GM21447 (cell line): ENCODE data around the gene DOCK2.
A peak's percentile ranks its signal among the peaks of the same experiment; 100 is the strongest.

Experiments used
- ATAC-seq: cut with Tn5 transposase; IDR thresholded peaks from one replicate; pipeline ENCODE4 v1.9.1; 2021; ENCODE audit not compliant: unreplicated experiment

Gene DOCK2

DNA sequence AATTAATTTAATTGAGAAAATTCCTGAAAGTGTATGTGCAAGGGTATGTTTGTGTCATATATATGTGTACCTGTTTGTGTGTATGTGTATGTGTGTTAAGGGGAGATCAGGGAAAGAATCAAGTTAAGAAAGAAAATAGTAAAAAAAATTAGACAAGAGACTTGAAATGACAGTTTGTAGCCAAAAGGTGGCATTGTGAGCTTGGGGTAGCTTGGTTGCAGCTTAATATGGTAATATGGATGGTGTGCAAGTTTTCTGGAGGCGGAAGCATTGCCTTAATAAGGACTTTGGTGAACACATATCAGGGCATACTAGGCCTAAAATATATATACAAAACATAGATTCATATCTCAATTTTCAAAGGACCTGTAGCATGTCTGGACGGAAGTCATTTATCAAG lies 213.3 kb downstream of the DOCK2 start:
- ATAC-seq = no peak

DNA sequence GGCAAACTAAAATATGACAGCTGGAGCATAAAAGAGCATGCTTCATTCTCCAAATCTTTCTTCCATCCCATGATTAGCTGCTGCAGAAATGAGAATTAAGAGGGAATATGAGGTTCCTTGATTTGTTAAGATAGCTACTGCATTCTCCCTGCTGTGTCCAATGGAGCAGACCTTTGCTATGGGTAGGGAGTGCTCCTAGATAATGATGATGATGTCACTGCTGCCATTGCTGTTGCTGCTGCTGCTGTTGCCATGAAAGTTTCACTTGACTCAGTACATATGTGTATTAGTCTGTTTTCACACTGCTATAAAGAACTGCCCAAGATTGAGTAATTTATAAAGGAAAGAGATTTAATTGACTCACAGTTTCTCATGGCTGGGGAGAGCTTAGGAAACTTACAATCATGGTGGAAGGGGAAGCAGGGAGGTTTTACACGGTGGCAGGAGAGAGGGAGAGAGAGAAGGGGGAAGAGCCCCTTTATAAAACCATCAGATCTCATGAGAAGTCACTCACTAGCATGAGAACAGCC lies 214.3 kb downstream of the DOCK2 start:
- ATAC-seq = no peak

DNA sequence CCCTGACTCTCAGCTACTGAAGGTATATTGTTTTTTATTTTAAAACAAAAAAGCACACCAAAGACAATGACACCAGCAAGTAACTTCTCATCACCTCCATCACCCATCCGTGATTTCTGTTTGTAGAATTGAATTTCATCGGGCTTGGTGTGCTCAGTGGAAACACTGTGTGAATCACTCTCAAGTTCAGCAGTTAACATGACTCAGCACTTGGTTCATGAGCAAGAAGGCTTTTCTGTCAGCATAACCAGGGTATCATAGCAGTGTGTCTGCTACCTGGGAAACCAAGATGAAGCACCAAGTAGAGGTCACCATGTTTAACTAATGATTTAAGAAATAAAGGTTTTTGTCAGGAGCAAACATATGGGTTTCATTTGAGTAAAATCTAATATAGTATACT lies 219.5 kb downstream of the DOCK2 start:
- no peak for ATAC-seq

DNA sequence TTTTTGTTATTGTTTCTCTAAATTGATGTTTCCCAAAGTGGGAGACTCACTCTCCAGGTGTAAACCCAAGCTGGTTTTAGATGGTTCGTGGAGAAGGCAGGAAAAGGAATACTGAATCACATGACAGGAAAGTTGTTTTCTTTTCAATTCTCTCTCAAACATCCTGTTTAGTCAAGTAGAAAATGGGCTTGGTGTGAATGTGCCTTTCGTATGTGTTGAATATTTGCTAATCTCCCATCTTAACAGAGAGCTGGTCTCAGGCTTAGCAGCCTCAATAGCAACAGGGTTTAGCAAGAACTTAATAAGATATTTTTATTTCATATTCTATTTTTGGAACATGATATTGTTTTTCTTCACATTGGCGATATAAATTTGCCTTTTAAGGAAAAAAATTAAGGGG lies 223.5 kb downstream of the DOCK2 start:
- no peak for ATAC-seq

DNA sequence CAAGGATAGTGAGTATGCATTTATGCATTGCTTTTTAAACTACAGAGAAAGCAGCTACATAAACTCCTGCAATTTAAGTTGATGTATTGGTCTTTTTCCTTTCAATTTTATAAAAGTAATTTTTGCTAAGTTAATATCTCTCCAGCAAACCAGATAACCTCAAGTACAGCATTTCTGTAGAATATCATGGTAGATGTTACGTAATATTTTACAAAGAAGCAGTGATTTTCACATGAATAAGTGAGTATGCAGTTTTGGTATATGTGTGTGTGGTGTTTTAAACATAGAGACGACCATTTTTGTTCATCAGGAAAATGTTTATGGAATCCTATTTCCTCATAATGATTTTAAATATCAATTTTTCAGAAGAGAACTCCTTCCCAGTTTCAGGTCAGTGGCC lies 224.4 kb downstream of the DOCK2 start:
- no peak for ATAC-seq

DNA sequence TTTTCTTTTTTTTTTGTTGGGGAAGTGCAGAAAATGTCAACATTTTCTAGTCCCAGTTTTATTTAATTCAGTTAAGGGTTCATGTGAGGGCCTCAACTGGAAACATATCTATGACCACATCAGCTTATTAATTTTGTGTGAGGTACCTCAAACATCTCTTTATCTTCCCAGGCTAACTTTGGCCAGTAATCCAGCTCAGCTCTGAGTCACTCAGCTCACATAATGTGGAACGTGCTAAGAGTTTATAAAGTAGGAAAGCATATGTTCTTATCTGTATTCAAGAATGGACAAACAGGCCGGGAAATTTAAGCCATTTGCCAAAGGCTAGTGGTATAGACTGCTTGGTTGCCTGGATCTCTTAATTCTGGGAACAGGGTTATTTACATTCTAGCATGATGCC lies 224.9 kb downstream of the DOCK2 start:
- no peak for ATAC-seq

DNA sequence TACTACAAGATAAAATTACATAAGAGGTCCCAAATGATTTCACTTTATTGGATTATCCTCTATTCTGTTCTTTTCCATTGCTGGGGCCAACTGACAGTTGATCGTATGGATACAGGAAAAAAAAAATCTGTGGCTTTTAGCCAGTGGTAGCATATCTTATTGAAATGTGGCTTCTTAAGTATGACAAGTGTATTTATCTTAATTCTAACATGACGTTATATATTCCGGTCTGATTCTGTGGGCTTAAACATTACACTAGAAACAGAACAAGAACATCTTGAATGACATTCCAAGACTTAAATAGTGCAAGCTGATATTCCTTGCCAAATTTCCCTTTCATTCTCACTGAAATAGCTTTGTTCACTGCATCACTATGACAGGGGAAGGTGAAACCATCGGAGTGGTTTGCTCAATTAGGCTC lies 225.3 kb downstream of the DOCK2 start:
- ATAC-seq = no peak

DNA sequence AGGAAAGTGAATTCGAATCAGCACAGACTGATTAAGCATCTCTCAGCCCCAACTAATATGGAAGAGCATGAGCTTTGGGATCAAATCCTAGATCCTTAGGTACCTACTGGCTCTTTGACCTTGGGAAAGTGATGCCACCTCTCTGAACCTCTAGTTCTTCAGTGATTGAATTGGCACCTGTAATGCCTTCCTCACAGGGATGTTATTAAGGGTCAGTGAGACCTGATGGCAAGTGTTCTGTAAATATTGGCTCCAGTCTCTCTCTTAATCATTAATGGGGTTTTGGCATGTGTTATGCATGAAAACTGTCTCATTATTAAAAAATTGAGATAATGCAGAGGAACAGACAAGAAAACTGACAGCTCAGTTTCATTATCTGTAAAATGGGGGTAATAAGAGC lies 227.4 kb downstream of the DOCK2 start:
- ATAC-seq = no peak

DNA sequence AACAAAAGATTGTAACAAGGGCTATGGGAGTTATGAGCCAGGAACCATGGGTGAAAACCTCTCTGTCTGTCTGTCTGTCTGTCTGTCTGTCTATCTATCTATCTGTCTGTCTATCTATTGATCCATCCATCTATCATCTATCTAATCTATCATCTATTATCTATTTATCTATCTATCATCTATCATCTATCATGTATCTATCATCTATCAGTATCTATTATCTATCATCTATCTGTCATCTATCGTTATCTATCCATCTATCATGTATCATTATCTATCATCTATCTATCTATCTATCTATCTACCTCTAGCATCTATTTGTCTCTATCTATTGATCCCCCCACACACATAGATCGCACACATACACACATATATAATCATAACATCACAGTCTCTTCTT lies 230.3 kb downstream of the DOCK2 start:
- no peak for ATAC-seq

DNA sequence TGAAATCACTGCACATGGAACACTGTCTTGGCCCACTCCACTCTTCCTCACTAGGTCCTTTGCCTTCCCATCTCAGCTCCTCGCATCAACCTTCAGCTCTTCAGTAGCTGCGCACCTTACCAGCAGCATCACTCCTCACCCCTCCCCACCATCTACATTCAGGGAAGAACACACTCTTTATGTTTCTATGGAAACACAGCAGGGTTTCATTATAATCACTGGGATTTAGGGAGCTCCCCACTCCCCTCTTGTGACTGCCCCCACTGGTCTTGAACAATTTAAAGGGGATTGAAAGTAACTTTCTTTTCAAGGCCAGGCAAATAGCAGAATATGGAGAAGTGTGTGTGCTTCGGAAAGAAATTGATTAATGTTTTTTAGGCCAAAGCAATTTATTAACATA lies 232.0 kb downstream of the DOCK2 start:
- ATAC-seq = no peak

DNA sequence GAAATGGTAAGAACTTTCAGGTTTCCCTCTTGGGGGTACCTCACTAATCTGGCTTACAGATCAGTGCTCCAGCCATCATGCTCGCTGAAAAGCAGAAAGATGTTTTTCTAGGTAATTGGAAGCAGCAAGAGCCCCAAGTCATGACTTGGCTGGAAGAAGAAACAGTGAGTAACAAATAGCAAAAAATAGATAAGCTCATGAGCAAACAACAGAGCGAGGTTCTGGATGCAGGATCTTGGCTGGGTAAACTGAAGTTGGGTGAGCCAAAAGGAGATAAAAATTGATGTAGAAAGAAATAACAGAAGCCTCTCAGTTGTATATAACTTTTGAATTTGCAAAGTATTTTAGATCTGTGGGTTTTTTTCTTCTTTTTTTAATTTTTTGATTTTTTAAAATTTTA lies 233.1 kb downstream of the DOCK2 start:
- ATAC-seq = no peak

DNA sequence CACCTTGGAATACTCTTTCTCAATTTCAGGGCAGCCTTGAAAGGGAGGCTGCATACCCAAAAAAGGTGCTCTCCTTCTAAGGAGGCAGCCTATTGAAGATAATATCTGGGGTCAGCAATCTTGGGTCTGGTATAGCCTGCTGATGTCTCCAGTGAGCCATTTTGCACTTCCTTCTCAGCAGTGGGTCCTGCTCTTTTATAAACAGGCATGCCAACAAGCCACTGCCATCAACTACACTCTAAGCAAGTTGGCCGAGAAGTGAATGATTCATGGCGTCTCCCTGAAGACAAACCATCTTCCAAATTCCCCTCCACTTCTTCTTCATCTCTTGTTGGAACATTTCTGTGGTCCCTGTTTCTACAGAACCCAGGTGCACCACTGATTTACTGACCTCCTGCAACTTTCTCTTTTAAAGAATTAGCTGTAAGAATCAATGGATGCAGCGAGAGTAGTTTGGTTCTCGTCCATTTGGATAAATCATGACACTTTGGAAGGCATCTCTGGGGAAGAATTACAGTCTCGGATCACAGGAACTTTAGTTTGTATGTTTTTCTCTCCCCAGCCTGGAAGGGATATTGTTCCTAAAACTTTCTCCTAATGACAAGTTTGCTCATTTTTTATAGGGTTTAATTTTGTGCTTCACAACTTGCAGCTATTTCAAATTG lies 234.9 kb downstream of the DOCK2 start:
- ATAC-seq = no peak

DNA sequence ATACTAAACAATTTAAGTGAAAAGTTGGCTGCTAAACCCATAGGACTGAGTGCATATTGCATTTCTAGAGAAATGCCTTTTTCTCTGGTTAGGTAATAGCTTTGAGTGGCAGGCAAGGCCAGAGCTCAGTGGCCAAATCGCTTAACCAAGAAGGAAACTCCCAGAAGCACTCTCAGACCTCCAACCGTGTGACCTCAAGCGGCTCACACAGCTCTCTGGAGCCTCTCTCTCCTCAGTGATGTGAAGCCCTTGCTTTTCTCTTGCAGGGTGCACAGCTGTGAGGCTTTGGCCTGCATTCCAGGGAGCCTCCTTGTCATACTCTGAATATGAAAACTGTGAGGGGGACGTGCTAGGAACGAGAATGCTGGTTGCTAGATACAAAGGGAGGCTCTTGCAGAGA lies 236.6 kb downstream of the DOCK2 start:
- no peak for ATAC-seq

DNA sequence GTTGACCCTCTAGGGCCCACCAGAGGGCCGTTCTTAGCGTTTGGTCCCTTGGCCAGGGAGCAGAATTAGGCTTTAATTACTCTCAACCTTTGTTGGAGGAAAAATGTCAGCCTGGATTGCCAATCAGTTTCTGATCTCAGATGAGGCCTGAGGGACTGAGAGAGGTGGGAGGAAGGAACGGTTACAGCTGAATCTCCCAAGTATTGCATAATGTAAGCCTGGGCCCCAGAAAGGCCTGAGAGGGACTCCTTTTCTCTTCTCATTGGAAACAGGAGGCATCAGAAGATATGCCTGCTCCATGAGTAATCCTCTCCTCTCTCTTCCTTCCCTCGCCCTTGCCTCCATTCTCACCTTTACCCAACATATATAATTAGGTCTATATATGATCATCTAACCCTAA lies 237.5 kb downstream of the DOCK2 start:
- ATAC-seq = no peak

DNA sequence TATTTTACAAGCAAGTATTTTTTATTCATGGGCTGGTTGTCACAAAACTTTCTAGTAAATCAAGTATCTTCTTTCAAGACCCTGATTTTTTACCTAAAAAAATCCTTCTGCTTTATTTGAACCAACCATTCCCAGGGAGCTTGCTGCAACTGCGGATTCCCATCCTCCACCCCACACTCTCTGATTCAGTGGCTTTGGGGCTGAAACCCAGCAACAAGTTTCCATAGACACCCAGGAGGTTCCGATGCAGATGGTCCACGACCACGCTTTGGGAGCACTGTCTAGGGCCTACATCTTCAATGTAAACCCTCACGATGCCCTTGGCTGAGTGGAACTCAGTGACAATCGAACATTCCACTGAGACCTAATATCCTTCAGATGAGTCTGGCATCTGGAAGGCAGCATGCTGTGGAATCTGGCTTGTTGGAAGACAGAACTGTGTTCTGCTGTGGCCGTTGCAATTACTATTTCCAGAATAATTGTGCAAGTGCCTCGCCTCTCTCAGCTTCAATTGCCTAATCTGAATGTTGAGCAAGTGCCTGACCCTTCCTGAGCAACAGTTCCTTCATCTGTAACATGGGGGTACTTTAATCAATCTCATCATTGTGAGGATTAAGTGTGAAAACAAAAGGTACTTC lies 238.1 kb downstream of the DOCK2 start:
- no peak for ATAC-seq

DNA sequence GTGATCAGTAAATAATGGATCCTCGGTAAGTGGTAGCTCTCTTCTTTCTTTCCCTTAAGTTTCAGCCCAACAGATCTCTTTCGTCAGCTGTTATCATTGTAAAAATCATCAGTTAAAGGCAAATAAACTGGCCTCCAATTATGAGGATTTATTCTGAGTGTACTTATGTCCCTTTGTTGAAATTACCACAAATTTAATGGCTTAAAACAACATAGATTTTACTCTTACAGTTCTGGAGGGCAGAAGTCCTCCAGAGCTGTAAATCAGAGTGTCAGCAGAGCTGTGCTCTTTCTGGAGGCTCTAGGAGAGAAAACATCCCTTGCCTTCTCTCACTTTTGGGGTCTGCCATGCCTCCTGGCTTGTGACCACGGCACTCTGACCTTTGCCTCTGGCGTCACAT lies 238.7 kb downstream of the DOCK2 start:
- no peak for ATAC-seq

DNA sequence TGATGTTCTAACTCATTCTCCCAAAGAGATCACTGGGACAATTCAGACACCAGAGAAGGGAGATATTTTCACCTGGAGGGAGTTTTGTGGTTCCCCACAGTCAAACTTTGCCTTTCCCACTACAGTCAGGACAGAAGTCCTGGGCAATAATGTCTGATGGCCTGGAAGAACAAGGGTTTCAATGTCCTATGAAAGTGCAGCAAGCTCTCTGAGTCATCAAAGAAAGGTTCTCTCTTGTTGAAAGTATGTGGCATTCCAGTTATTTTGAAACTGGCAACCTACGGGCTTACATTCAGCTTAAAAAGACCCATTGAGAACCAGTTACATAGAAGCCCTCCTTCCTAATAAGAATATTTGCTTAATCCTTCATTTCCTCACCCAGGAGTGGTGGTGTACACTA lies 239.3 kb downstream of the DOCK2 start:
- ATAC-seq = no peak

DNA sequence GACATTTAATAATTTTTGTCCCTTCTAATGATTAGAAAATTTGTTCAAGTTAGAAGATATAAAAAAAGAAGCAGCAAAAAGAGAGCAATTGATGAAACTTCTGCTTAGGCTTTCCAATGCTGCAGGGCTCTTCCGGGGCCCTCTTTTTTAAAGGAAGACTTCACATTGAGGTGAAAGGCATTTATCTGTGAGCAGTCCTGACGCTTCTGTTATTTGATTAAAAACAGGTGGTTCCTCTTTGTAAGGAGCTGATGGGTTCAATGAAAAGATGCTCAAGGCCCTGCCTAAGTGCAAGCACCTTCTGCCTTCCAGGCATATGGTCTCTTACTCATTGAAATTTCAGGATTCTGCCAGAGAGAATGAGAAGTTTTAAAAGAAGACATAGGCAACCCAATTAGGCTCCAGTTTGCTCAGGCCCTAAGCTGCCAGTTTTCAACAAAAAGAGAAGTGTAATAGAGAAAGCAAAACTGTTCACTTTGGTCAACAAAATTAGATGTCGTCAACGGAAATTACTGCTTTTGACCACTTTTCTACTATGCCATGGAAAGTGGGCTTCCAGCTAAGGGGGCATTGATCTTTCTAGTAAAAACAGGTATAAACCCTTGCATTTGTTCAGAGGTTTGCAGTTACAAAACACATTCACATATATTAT lies 243.1 kb downstream of the DOCK2 start:
- ATAC-seq = peak; percentile 81

DNA sequence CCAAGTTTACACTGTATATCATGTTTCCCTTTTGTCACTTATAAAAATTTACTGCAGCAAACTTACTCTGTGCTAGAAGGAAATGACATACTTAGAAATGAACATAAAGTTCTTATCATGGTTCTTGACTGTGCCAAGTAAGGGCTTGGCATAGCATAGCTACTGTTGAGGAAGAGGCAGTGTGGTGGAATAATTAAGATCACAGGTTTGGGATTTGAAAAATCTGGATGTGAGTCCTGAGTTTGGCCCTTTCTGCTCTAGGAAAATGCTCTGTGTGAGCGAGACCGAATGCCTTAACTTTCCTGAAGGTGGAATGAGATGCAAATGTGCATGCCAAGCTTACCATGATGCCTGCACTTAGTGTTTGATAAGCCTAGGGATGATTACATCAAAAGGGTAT lies 243.7 kb downstream of the DOCK2 start:
- no peak for ATAC-seq

DNA sequence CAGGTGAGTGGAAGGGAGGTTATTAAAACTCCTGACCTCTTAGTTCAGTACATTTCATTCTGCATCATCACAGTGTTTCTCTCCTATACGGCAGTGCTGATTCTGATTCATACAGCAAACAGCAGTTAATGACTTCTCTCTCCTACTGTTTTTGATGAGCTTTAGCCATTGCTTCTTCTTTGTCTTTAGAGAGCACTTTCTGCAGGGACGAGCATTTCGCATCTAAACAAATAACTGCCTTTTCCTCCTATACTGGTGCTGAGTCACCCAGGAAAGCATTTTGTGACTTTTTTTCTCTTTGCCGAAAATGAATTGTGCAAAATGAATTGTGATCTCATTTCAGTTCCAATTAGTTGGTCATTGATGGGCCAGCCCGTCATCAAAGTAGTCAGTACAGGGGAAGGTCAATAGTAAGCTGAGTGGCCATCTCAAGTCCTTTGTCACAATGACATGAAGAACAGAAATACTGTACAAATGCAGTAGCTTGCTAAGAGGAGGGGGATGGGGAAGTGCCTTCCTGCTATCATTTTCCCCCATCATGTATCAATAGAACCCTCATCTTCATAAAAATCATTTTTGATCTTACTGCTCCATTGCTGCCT lies 244.7 kb downstream of the DOCK2 start:
- ATAC-seq = no peak

DNA sequence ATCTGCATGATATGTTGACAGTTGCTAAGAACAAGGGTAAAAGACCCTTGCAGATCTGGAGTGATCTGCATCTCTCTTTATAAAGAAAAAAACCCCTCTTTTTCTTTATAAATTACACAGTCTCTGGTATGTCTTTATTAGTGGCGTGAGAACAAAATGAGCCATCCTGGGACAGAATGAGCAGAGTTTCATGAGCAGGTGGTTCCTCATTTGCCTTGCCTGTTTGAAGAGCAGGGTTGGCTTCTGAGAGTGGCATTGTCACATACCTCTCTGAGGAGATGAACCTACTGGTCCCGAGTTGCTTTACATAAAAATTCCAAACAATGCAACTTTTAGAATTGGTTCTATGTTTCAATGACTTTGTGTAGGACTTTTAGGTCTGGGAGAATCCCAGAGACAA lies 249.0 kb downstream of the DOCK2 start:
- no peak for ATAC-seq

DNA sequence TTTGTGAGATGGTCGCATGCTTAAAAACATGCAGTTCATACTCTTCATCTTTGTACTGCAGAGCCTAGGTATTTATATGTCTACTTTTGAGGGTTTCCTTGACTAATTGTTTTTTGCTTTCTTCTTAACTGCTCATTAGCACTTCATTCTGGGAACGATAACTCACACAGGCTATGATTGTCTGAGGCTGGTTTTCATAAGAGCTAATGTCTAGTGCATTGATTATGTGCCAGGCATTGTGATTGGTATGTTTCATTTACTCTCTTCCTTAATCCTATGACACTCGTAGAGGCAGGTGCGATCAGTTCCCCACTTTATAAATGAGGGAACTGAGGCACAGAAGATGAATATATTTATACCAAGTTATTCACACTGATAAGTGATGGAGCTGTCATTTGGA lies 249.6 kb downstream of the DOCK2 start:
- ATAC-seq = no peak
